Choroid plexus epithelial cell (primary cell): ENCODE measurements around the gene B4GALNT2.
"Not testable (repeated sequence)": the region's sequence is repeated elsewhere in the genome, so short reads cannot be mapped to it uniquely, and the experiment has no call there.

ENCODE experiments used
- DNase-seq: peaks from one replicate; pipeline ENCODE4 v3.0.0-alpha.2; 2010; ENCODE audit warnings: low read depth
- H3K4me3 ChIP-seq: 2 replicates; pipeline ENCODE4 v1.5.1; 2011; ENCODE audit warnings: low read depth, mild to moderate bottlenecking, control low read depth, low read length, moderate library complexity
- TF ChIP-seq, protein P1 (sequence below): conservative IDR thresholded peaks from 2 replicates; pipeline ENCODE4 v1.5.1; 2011; ENCODE audit warnings: low read depth, mild to moderate bottlenecking, control low read depth, inconsistent platforms, low read length, moderate library complexity

B4GALNT2 gene

DNA sequence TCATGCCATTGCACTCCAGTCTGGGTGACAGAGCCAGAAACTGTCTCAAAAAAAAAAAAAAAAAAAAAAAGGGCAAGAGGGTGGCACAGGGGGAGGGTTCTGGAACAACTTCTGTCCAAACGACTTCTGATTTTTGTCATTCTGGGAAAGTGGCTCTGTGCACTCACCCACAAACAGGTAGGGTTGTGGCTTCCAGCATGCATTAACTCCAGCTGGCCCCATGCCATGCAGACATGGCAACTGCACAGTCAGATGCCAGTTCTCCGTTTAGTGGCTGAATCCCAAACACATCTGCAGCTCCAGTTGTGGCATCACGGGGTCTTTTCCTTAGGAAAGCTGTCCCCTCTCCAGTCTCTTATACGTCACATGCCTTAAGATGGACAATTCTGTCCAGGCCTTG is 30.3 kb downstream of the B4GALNT2 start:
- TF ChIP-seq, protein P1, sequence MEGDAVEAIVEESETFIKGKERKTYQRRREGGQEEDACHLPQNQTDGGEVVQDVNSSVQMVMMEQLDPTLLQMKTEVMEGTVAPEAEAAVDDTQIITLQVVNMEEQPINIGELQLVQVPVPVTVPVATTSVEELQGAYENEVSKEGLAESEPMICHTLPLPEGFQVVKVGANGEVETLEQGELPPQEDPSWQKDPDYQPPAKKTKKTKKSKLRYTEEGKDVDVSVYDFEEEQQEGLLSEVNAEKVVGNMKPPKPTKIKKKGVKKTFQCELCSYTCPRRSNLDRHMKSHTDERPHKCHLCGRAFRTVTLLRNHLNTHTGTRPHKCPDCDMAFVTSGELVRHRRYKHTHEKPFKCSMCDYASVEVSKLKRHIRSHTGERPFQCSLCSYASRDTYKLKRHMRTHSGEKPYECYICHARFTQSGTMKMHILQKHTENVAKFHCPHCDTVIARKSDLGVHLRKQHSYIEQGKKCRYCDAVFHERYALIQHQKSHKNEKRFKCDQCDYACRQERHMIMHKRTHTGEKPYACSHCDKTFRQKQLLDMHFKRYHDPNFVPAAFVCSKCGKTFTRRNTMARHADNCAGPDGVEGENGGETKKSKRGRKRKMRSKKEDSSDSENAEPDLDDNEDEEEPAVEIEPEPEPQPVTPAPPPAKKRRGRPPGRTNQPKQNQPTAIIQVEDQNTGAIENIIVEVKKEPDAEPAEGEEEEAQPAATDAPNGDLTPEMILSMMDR, result no peak
- H3K4me3 ChIP-seq, result no peak overlapping the region
- no peak for DNase-seq

DNA sequence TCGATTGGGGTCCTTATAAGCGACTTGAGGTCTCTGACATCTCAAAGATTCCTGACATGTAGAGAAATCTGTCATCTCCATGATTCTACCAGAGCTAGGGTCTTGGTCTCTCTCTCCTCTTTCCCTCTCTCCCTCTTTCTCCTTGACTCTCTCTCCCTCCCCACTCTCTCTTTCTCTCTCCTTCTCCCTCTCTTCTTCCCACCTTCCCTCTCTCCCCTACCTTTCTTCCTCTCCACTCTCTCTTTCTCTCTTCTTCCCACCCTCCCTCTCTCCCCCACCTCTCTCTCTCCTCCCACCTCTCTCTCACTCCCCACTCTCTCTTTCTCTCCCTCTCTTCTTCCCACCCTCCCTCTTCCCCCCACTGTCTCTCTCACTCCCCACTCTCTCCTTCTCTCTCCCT is 32.6 kb downstream of the B4GALNT2 start:
- no peak overlapping the region for H3K4me3 ChIP-seq
- no peak for DNase-seq
- TF ChIP-seq, protein P1, result no peak

DNA sequence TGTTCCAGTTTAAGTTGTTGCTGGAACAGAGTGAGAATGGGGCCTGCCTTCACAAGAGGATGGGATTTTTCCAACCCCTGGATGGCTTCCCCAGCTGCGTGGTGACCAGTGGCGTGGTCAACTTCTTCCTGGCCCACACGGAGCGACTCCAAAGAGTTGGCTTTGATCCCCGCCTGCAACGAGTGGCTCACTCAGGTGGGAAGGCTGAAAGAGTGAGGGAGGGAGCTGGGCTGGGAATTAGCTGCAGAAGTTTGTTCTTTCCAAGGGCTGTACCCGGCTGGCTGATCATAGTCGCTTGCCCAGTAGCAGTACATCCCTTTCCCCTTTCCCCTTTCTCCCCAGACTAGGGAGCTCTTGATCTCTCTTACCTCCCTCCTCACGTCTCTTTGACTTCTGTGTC is 36.1 kb downstream of the B4GALNT2 start:
- TF ChIP-seq, protein P1, result no peak
- no peak overlapping the region for H3K4me3 ChIP-seq
- DNase-seq, result no peak

DNA sequence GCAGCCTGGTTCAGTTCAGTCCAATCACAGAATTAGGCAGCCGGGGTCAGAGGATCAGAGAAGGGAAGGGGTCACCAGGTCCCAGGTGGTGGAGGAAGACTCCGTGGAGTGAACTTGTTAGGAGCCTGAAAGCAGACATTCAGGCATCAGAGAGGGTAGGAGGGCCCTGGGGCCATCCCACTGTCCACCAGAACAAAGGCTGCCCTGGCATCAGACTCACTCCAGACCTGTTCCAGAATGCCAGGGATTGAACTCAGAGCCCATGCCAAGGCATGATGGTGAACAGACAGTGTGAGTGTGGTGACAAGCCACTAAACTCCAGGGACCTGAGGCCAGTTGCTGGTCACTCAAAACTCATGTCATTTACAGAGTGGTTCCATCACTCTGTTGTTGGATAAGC is 37.6 kb downstream of the B4GALNT2 start:
- TF ChIP-seq, protein P1, result no peak
- no peak overlapping the region for H3K4me3 ChIP-seq
- no peak for DNase-seq

DNA sequence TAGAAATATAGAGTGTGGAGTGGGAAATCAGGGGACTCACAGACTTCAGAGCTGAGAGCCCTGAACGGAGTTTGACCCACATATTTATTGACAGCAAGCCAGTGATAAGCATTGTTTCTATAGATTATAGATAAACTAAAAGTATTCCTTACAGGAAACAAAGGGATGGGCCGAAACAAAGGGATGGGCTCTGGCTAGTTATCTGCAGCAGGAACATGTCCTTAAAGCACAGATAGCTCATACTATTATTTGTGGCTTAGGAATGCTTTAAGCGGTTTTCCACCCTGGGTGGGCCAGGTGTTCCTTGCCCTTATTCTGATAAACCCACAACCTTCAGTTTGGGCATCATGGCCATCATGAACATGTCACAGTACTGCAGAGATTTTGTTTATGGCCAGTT is 38.1 kb downstream of the B4GALNT2 start:
- not testable (repeated sequence) for H3K4me3 ChIP-seq, DNase-seq

DNA sequence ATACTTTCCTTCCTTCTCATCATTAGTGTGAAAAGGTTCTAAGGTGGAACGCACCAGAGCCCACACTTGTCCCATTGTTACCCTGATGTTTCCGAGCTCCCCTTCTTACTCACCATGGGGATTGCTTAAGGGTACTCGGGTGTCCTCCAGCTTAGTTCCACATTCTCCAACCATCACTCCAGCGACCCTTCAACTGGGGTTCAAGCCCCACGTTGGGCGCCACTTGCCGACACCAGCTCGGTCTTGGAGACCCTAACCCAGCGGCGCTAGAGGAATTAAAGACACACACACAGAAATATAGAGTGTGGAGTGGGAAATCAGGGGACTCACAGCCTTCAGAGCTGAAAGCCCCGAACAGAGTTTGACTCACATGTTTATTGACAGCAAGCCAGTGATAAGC is 43.4 kb downstream of the B4GALNT2 start:
- H3K4me3 ChIP-seq, DNase-seq: not testable (repeated sequence)

DNA sequence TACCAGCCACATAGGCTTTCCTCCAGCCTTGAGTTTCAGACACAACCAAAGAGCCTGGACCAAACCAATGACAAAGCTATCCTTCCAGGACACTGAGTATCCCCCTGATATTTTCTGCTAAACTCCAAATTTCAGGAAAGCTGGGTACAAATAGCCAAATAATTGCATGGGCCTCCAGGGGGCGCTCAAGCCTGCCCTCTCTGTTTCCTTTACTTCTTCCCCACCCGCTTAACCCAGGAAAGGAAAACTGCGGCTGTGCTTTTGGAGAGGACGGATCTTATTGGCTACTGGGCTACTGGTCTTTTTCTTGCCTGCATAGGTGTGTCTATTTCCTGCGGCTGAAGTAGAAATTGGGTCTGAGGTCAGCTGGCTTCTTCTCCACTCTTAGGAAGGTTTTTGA is 47.7 kb downstream of the B4GALNT2 start:
- DNase-seq, result peak; percentile 70
- no peak overlapping the region for H3K4me3 ChIP-seq
- TF ChIP-seq, protein P1, result peak; percentile 91

DNA sequence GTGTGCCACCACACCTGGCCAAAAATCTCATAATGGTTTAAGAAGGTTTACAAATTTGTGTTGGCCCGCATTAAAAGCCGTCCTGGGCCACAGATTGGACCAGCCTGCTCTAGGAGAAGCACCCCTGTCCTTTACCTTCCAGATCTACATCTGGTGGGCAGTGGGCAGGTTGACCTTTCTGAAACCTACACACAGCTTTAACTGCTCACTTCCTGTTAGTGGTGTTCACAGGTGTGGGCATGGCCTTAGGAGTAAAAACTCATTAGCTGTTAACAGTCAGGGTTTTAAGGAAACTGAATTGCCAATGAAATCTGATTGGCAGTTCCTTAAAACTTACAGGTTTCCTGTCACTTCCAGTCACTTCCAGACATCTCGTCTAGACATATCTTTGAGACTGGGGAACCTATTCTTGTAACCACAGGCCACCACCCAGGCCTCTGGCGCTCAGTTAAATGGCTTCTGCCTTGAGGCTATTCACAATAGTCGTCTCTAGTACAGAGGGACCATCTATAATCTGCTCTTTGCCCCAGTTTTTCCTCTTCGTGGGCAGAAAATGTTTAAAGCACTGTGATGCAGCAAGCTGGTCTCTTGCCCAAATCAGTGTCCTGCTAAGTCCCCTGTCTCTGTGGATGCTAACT is 48.5 kb downstream of the B4GALNT2 start:
- no peak for DNase-seq
- TF ChIP-seq, protein P1, result no peak

More for the DNA sequence above, 48.5 kb downstream of the B4GALNT2 start:
- no peak overlapping the region for H3K4me3 ChIP-seq
